HG03108 (cell line): Measurements from ENCODE around the gene TTC39B.

Source experiments
- ATAC-seq: cut with Tn5 transposase; IDR thresholded peaks from one replicate; pipeline ENCODE4 v1.9.1; 2021; ENCODE audit warnings: moderate library complexity; ENCODE audit not compliant: unreplicated experiment

TTC39B gene

DNA sequence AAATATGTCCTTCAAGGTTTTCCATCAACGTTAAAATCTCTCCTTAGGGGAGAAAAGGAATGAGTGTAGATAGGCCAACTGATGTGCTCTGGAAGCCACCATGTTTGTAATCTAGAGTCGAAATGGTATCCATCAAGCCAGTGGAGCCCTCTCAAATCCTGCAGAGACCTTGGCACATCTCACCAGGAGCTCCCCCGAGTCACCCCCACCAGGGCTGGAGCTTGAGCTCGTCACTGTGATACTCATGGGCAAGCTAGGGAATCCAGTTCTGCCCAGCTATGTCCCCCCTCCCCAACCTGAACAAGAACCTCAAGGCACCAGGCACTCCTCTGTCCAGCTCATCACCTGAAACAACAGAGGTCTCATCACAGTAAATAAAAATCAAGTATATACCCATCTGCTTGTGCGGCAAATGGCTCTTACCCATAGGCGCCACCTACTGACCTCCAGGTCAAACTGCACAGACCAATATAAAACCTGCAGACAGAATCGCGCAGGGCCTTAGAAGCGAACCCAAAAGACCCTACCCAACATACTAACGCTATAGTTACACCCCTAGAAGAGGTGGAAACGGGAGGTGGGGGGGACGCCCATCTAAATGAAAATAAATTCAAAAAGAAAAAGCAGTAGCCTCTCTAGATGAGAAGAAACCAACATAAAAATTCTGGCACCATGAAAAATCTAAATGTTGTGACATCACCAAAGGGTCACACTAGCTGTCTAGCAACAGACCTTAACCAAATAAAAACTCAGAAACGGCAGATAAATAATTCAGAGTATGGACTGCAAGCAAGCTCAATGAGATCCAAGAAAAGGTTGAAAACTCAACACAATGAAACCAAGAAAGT lies 75.0 kb downstream of the TTC39B start:
- no peak for ATAC-seq

DNA sequence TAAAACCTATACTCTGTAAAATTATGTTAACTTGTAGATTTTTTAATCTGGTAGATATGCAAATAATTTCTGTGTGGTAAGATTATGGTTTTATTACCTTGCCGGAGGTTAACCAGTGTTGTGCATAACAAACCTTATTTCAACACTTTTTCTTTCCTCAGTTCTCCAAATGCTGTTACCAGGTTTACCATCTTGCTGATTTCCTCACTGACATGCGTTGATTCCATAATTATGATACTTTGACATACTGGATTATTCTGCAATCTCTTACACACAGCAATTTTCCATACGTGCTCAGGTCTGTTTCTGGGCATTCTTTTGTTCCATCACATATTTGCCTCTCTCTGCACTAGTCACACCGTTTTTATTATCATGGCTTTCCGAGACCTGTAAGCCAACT lies 77.6 kb downstream of the TTC39B start:
- ATAC-seq = no peak

DNA sequence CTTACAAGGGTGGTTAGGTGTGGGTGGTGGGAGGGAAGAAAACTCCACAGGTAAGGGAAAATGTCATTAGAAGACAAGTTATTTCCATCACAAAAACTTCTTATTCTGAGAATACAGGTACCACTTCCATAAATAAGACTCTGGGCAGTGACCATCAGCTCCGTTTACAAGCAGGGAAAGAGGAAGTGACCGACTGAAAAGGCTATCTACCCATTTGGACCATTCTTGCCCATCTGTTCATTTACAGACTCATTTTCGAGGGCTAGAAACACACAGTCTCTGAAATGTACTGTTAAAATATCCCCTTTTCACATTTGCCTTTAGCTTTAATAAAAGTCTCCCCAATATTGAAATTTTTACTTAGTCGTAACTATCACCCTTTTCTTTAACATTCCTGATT lies 79.5 kb downstream of the TTC39B start:
- ATAC-seq = no peak

DNA sequence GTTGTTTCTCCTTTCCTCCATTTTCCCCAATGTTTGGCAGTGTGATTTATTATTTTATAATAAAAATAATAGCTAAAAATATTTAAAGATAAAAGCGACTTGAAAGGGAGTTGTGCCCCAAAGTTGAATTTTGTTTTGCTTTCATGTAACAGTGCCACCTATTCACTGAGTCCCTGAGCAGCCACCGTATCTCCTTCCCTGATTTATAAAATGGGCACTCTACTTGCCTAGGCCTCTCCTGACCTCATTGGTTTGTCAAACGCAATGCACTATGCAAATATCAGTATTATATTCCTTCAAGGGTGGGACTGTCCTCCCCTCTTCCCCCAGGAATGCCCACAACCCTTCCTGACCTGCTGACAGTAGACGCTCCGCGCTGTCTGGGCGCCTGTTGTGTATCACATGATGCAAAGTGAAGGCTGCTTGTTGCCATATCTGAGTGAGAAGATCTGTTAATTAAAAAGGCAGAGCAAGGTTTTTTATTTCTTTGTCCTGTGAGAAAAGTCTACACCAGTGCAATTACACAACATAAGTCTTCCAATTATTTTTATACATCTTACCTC lies 81.4 kb downstream of the TTC39B start:
- no peak for ATAC-seq

DNA sequence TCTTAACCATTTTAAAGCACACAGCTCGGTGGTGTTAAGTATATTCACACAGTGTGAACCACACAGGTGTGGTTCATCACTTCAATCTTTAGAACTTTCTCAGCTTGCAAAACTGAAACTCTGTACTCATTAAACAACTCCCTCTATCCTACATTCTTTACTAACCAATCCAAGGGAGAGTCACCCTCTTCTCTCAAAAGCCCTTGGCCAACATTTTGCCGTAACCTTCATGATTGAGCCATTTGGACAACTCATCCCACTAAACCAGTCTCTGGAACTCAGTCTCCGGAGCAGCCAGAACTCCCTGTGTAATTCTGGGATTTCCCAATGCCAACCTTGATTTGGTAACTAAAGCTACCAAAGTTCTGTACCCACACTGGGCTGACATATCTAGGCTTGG lies 84.7 kb downstream of the TTC39B start:
- ATAC-seq = no peak

DNA sequence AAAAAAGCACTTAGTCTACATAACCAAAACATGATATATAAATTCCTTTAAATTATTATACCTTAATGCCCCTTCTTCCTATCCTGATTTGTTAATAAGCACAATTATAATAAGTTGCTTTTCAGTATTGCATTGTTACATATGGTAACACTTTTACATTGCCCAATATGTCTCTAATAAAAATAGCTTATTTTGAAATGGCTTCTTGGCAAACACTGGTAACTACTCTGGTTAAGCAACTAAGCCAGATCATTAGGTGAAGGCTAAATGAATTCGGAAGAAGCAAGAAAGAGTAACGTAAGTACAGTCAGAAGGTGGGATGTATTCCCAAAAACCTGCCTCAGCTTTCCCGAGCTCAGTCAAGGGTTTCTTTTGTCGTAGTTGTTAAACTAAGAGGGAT lies 85.3 kb downstream of the TTC39B start:
- ATAC-seq = no peak

DNA sequence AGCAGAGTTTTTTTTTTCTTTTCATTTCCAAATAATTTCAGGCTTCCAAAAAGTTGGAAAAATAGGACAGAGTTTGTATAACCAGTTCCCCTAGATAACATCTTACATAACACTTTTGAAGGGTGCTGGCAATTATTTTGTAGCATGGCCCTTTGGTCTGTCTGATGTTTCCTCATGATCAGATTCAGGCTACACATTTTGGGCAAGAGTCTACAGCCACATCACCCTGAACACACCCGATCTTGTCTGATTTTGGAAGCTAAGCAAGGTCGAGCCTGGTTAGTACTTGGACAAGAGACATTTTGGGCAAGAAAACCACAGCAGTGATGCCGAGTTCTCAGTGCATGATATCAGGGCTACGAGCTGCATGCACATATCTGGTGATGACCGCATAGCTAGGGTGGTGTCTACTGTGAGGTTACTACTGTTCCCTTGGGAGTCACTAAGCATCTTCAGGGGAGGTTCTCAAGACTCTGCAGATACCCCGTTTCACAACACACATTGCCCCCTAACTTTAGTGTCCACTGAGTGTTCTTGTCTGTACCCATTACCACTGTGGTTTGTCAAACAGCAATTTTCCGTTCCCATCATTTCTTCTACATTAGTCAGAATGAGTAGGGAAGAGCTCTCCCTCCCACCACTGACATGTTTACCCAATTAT lies 86.2 kb downstream of the TTC39B start:
- ATAC-seq = no peak

DNA sequence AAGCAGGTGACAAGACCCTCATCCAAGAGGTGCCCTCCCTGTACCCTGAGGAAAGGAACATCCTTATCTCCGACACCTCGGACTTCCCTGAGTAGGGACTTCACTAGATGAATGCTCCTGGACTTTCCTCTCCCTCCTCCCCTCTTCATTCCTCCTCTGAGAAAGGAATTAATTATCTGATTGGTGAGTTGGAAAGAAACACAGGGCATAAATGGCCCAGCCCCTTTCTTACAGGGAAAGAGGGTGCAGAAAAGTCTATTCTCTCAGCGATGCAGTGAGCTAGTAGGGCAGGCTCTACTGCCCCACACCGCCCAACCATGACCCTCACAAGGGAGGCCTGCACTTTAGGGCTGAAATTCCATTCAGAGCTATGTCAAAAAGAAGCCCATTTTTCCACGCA lies 87.5 kb downstream of the TTC39B start:
- no peak for ATAC-seq

DNA sequence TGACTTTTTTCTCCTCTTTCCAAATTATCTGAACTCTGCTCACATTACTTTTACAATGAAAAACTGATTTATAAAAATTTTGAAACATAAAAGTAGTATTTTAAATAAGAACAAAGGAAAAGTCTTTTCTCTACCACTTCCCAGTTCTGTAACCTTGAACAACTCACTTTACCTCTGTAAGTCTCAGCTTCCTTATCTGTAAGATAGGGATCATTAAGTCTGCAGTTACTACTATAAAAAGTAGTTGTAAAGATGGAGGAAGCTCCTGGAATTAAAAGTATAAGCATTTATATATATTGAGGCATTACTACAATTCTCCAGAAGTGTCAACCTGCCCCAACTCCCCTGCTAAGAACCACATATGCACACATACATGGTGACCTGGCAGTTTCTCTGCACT lies 88.0 kb downstream of the TTC39B start:
- ATAC-seq = no peak

DNA sequence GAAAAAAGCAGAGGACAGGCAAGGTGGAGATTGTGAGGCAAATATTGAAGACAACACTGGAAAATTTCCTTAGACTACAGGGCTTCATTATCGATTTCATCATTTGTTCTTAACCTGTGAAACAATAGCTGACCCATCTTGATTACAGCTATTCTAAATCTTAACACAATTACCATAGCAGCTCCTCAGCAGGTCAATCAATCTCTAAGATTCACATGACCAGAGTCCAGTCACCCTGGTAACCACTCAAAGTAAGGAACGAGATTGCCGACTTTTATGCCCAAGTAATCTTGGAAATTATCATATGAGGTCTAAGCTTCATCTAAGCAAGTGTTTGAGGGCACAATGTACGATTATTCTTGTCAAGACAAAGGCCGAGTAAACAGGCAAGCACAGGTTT lies 93.8 kb downstream of the TTC39B start:
- ATAC-seq = no peak

DNA sequence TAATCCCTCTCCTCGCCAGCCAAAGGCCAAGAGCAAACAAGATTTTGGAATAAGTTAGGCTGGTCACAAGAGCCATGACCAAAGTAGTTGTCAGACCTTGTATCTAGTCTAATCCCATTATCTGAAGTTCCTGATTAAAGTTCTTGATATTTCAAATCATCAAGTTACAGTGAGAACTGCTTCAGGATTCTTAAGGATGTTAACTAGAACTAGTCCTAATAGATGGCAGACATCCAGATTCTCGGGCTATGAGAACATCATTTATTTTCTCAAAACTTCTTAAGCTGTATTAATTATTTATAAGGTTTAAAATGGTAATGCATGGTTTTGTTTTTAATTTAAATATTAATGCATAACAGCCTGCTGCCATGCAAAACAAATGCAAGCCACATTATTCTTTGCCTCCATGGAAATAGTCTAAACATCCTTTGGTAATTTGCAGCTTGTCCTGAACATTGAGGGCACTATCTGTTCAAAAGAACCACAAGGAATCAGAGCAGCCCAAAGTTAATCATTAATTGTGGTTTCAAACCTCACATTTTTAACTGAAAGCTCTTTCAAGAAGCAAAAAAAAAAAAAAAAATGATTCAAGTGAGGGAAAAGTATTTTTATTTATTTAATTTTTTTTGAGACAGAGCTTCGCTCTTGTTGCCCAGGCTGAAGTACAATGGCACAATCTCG lies 95.1 kb downstream of the TTC39B start:
- no peak for ATAC-seq

DNA sequence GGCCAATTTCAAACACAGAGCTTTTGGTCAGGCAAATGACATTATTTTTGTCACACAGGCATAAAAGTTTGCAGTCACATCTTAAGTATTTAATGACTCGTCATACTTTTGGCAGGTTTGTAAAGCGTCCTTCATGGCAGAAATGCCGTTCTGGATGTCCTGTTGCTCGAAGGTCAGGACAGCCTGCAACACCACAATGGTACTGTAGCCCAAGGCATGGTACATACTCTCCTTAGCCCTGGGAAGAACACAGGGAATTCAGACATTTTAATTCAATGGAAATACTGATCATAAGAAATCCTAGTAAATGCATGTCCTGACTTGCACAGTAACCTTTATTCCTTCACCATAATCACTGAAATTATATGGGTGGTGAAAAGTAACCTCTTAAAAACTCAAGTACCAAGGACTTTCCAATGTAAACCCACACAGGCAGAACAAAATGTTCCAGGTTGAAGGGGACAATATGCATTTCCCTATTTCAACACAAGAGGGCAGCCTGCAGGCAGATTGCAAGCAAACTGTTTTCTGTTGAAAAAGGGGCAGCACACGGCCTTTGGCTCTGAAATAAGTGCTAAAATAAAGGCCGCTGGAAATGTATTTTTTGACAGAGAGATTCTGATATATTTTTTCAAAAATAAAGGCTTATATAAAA lies 95.7 kb downstream of the TTC39B start:
- ATAC-seq = peak; percentile 57

DNA sequence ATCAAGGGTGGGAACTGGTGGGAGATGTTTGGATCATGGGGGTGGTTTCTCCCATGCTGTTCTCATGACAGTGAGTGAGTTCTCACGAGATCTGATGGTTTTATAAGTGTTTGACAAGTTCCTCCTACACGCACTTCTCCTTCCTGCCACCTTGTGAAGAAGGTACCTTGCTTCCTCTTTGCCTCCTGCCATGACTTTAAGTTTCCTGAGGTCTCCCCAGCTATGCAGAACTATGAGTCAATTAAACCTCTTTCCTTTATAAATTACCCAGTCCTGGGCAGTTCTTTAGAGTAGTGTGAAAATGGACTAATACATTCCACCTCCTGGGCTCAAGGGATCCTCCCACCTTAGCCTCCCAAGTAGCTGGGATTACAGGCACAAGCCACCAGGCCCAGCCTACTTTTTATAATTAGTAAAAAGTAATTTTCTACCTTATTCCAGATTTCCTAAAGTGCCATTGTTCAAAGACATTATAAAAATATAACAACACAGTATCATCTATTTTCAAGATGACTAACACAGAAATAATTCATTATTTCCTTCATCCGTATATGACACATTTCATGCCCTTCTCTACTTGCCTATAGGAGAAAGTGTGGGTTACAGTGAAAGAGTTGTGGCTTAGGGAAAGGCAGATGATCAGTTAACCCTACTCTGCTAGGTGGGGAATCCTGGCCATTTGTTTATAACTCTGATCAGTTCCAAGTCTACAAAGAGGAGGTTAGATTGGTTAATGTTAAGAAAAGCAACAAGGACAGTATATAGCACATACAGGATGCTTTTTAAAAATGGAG lies 99.9 kb downstream of the TTC39B start:
- ATAC-seq = no peak

DNA sequence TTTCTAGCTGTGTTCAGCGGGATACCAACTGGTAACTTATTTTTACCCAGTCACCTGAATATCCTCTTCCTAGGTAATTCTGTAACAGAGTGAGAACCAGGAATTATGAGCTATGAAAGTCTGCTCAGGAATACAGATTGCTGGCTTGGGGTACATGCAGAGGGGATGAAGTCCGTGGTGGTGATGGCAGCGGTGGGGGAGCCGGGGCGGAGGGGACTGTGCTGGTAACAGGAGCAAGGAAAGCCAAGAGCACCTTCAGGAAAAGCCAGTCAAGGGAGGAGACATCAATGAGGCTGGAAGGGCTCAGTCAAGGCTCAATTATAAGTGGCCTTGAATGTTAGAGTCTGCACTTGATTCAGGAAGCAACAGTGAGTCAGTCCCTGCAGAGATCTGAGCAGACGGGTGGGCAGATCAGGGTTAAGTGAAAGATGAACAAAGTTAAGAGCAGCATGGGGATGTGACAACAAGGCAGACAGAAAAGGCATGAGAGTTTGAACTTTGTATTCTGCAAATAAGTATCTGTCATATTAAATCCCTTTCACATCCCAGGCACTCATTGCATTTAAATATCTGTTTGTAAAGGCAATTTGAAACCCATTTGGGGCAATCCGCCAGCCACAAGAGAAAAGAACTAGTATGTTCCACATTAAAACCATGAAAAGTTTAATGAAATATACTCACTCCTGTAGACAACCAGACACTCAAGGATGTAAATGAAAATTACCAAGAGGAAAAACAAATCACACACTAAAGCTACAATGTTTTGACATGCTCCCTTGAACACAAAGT lies 101.2 kb downstream of the TTC39B start:
- ATAC-seq = no peak

DNA sequence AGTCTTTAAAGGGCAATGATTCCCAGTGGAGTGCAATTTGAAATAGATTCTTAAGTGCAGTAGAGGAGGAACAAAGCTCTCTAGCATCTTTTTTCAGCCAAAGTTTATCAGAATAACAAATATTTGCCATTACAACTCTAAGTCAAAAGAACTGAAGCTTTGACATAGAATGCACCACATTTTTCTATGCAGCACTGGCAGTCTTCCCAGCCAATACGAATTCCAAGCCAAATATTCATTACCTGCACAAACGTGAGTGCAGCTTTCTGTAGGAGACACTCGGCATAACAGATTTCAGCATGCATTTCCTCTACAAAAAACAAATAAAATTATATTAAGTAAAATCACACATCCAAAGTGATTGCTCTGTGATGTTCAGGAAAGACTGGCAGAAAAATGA lies 103.4 kb downstream of the TTC39B start:
- no peak for ATAC-seq

DNA sequence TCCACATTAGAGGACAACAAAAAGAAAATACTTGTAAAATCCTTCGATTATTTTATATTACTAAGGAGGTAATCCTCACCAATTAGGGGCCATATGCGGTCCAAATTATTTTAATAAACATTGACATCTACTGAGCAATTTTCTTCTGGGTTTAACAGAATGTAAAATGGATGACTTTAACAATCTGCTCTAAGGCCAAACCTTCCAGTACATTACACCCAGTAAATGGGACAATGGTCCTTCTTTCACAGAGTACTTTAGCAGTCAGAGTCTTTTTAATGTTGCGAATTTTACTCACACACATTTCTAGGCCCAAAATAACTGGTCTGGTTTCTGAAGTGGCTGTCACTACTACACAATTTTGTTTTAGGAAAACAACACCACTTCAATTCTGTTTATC lies 106.9 kb downstream of the TTC39B start:
- ATAC-seq = no peak

DNA sequence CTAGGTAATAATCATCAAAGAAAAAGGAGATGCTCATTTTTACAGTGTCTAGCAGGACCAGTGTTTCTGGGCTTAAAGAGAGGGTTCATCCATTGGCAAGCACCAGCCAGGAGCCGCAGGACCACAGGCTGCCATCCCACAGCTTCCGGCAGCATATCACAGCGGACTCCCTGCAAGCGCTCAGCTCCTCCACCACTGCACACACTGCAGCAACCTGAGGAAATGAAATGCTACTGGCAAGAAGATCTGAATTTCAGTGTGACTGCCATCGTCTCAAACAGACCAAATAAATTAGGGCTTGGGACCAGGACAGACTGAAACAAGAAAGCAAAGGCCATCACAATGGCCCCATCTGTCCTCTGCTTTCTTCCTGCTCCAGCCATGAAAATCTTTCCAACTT lies 114.2 kb downstream of the TTC39B start:
- no peak for ATAC-seq

DNA sequence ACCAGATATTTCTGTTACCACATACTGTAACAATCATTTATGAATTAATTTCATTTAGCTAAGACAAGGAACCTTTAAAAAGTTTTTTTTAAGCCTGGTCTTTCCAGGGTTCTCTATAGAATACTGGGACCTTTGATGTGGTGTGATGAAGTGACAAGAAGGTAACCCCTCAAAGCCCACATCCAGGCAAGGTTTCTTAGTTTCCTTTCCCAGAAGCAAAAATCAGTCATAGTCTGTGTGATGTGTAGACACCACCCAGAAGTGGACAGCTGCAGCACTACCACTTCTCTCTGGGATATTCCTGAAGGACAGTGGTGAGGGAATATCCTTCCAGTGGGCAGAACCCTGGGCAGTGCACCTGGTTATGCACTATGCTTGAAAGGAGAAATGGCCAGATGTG lies 115.6 kb downstream of the TTC39B start:
- ATAC-seq = no peak

DNA sequence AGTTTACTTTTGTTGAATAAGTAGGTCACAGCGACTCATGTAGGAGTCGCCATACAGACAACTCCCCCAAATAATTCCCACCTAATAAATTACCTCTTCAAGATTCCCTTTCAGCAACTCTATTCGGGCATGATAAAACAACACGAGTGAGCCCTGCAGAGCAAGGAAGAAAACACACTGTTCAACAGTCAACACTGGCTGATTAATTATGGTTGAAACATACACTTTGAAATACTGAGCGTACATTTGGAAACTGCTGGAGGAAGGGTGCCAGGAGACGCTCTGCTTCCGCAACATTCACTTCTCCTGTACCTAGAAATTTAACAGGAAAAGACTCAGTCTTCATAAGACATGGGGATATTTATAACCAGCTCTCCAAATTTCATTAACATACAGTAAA lies 117.5 kb downstream of the TTC39B start:
- ATAC-seq = no peak

DNA sequence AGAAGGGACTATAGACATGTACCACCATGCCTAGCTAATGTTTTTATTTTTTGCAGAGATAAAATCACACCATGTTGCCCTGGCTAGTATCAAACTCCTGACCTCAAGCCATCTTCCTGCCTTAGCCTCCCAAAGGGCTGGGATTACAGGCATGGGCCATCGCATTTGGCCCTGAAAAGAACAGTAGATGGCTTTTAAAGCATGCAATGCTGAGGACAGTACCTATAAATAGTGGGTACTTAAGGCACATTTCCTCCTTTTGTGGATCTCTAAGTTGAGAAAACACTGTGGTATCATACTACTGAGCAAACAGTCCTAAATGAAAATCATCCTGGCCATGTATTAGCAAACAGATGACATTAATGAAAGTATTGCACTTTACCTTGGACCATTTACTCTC lies 119.4 kb downstream of the TTC39B start:
- no peak for ATAC-seq
